NCI-H1417 treated with DMSO at 0.1 percent for 48 hours (cell line): ENCODE results near the gene TIGD6.

ENCODE experiments used
- DNase-seq: peaks from one replicate; lab custom pipeline; 2025; lab: John Stamatoyannopoulos, UW

Gene TIGD6

GRCh38 chr5:150016537-150016936, 16.1 kb upstream of the TIGD6 start:
- no peak for DNase-seq

GRCh38 chr5:150015415-150015814, 15.0 kb upstream of the TIGD6 start:
- no peak for DNase-seq

GRCh38 chr5:150014456-150014855, 14.0 kb upstream of the TIGD6 start:
- DNase-seq: no peak

- DNase-seq: no peak
Observed at GRCh38 chr5:150013931-150014330, 13.5 kb upstream of the TIGD6 start.

- DNase-seq: no peak
Observed at GRCh38 chr5:150009671-150010387, 9.4 kb upstream of the TIGD6 start.

GRCh38 chr5:150007050-150007449, 6.6 kb upstream of the TIGD6 start:
- no peak for DNase-seq

GRCh38 chr5:150006318-150006717, 5.9 kb upstream of the TIGD6 start:
- DNase-seq: no peak

- DNase-seq: no peak
Observed at GRCh38 chr5:150001660-150002486, 1.4 kb upstream of the TIGD6 start.

GRCh38 chr5:150000990-150001659, 671 bp upstream of the TIGD6 start:
- DNase-seq: no peak

- DNase-seq: no peak
Observed at GRCh38 chr5:149999866-150000255, 593 bp downstream of the TIGD6 start.

- no peak for DNase-seq
Observed at GRCh38 chr5:149999359-149999758, 1.1 kb downstream of the TIGD6 start.

- no peak for DNase-seq
Observed at GRCh38 chr5:149998281-149998680, 2.2 kb downstream of the TIGD6 start.

- no peak for DNase-seq
Observed at GRCh38 chr5:149996205-149996890, 4.1 kb downstream of the TIGD6 start.

GRCh38 chr5:149995385-149996204, 4.9 kb downstream of the TIGD6 start:
- DNase-seq: no peak

- DNase-seq: no peak
Observed at GRCh38 chr5:149993471-149993870, 7.0 kb downstream of the TIGD6 start.

- peak; percentile 8 for DNase-seq
Observed at GRCh38 chr5:149990518-149991376, 9.7 kb downstream of the TIGD6 start.

GRCh38 chr5:149988126-149988525, 12.3 kb downstream of the TIGD6 start:
- DNase-seq: no peak

GRCh38 chr5:149982505-149982904, 17.9 kb downstream of the TIGD6 start:
- DNase-seq: no peak

GRCh38 chr5:149981206-149981605, 19.2 kb downstream of the TIGD6 start:
- no peak for DNase-seq

- no peak for DNase-seq
Observed at GRCh38 chr5:149979896-149980295, 20.6 kb downstream of the TIGD6 start.
